ENCODE data around the gene PLEKHM3.

PLEKHM3 gene

DNA sequence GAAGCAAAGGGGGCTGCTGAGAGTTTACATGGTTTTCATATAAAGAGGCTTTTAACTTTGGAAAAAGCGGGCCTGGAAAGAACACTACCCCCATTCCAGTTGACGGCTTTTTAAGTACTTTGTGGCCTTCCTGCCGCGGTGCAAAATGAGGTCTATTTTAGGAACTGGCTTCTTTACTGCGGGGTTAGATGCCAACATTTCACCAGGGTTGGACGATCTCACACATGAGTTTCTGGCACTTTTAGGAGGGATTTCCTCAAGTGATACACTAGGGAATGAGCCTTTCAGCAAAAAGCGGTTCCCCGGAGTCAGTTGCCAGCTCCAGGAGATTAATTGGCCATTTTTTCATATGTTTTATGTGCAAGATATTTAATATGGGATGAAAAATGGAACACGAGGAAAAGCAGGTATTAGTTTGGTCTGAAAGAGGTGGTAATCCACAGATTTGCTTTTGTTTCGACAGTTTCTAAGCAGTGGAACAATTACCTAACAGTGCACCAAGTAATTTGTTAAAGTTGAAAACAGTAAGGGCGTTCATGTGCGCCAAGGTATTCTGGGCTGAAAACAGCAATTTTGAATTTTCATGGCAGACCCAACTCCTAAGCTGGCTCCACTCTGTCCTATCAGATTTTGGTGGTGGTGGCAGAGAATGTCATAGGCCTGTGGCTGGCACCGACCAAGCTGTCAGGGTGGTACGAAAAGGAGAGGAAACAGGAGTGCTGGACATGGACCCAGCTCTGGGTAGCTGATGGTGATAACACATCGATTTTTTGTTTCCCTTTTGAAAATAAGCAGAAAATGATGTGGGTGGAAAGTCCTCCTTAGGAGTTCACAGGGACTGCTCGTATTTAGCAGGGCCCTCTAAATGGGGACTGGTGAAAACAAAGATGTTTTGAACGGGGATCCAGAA is 200.0 kb downstream of the PLEKHM3 start:
- H3K27me3 ChIP-seq: no peaks in the 10 kb centered on the region
- no peak for TF ChIP-seq Cebpa-rat (IDR thresholded peaks at IDR 0.05)
- no peaks in the 10 kb centered on the region for H3K4me1 ChIP-seq
- H3K27ac ChIP-seq: no peak overlapping the region
- no peaks in the 10 kb centered on the region for H3K9me3 ChIP-seq
- H3K36me3 ChIP-seq: peaks cover 25% of the 10 kb centered on the region
- no peak overlapping the region for H3K4me2 ChIP-seq
- no peak overlapping the region for H3K4me3 ChIP-seq
- no peak overlapping the region for H3K9ac ChIP-seq
- no peaks in the 10 kb centered on the region for H4K20me1 ChIP-seq

DNA sequence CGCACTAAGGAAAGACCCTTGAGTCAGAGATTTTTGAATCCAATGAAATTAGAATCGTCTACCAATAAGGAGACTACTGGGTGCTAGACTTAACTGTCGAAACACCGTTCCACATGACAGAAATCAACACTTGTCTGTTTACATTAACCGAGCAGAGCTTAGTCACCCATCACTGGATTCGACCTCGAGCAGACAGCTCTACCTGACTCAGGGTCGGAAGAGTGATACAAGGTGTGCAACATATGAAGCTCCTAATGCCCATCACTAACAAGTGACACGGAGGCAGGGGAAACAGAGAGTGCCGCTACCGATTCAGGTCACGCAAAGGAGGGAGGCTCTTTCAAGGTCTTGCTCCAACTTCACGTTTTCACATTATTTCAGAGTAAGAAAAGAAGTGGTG is 201.5 kb downstream of the PLEKHM3 start:
- Histone ChIP-seq H3K4me1 (no peaks in the 10 kb centered on the region), H3K9me3 (no peaks in the 10 kb centered on the region), H3K4me3 (no peak overlapping the region), H3K9ac (no peak overlapping the region), H3K4me2 (no peak overlapping the region), H3K27me3 (no peaks in the 10 kb centered on the region), H3K36me3 (peaks cover 25% of the 10 kb centered on the region), H3K27ac (no peak overlapping the region), H4K20me1 (no peaks in the 10 kb centered on the region)
- no peak for TF ChIP-seq Cebpa-rat (IDR thresholded peaks at IDR 0.05)

DNA sequence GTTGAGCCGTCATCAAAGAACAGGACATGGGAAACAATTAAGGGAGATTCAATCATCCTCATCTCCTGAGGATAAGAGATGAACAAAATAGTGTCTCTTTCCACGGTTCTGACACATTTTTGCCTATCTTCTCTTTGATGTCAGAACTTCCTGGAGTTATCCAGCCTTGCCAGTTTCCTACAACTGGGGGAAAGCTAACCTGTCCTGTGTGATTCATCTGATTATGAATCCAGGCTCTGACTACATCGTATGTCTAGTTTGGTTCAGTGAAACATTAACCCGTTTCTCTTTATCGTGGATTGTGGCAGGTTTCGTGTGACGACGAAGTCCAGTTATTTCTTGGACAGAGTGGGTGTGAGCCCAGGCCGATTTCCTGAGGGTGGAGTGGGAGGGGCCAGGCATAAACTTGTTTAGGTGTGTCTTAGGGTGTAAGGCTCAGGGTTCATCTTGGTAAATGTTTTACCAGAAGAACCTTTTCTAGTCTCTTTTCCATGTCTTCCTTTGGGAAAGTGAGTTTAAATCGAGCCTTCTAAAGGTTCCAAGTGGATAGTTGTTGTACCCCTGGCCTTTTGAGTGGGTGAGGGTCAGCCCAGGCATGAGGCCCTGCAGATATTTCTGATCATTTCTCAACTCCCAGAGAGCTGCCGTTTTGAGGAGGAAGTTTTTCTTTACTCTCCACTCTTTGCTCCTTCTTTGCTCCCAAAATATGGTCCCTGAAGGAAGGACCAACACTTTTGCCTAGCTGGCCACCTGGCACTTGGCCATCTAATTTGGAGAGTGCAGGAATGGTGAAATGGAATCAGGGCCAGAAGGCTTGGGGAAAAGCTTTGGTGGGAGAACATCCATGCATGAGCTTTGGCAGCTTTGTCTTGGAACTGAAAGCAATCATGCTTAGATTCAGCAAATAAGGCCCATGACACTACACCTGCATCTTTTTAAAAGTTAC is 205.2 kb downstream of the PLEKHM3 start:
- Histone ChIP-seq H3K27me3 (no peaks in the 10 kb centered on the region), H3K4me3 (no peak overlapping the region), H3K9me3 (no peaks in the 10 kb centered on the region), H3K36me3 (no peaks in the 10 kb centered on the region; the same call in 1 of the 2 replicates), H3K4me1 (no peaks in the 10 kb centered on the region), H3K9ac (no peak overlapping the region), H4K20me1 (no peaks in the 10 kb centered on the region), H3K4me2 (no peak overlapping the region), H3K27ac (no peak overlapping the region)
- no peak for TF ChIP-seq Cebpa-rat (IDR thresholded peaks at IDR 0.05)

DNA sequence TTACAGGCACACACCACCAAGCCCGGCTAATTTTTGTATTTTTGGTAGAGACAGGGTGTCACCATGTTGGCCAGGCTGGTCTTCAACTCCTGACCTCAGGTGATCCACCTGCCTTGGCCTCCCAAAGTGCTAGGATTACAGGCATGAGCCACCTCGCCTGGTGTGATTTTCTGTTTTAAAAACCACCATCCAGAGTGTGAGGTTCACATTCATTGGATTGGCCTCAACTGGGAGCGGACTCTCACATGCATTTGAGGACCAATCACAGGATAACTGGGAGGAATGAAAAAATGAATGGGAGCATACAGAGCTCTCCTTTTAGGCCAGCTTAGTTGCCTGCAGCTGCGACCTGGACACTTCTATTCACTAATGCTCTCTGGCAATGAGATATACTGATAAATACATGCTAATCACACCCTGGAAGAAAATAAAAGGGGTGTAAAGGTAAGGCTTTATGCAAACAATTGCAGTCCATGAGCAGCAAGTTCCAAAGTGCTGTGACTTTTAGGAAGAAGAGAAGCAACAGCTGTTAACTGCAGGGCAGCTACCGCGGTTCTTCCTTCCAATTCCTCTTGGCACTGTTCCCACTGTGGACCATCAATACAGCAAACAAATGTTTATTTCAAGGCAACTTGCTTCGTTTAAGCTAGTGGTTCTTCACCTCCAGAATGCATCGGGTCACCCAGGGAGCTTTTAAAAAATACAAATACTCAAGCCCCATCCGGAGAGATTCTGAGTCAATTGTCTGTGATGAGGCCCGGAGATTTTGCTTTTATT is 206.1 kb downstream of the PLEKHM3 start:
- Histone ChIP-seq H4K20me1 (no peaks in the 10 kb centered on the region), H3K9me3 (no peaks in the 10 kb centered on the region), H3K4me1 (no peaks in the 10 kb centered on the region), H3K4me3 (no peak overlapping the region), H3K9ac (no peak overlapping the region), H3K27ac (no peak overlapping the region), H3K4me2 (no peak overlapping the region), H3K36me3 (no peaks in the 10 kb centered on the region; the same call in 1 of the 2 replicates), H3K27me3 (no peaks in the 10 kb centered on the region)
- no peak for TF ChIP-seq Cebpa-rat (IDR thresholded peaks at IDR 0.05)

DNA sequence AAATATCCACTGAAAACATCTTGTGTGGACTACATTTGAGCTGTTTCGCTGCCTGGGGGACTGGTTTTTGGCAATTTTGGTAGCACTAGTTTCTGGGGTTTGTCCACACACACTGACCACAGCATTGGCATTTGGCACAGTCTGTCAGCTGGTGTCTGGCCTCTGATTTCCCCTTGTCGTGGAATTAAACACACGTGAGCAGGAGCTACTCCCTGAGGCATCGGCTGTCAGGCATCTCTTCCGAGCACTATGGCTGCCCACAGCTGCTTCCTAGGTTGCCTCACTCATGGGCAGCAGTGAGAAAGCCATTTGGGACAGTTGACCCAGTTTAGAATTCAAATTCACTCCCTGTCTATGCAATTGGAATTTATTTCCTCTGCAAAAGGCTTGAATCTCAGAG is 208.8 kb downstream of the PLEKHM3 start:
- TF ChIP-seq Cebpa-rat (IDR thresholded peaks at IDR 0.05): no peak
- Histone ChIP-seq H3K27me3 (no peaks in the 10 kb centered on the region), H3K4me3 (no peak overlapping the region), H3K36me3 (no peaks in the 10 kb centered on the region), H3K4me1 (no peaks in the 10 kb centered on the region), H4K20me1 (no peaks in the 10 kb centered on the region), H3K9ac (no peak overlapping the region), H3K4me2 (no peak overlapping the region), H3K9me3 (no peaks in the 10 kb centered on the region), H3K27ac (no peak overlapping the region)

DNA sequence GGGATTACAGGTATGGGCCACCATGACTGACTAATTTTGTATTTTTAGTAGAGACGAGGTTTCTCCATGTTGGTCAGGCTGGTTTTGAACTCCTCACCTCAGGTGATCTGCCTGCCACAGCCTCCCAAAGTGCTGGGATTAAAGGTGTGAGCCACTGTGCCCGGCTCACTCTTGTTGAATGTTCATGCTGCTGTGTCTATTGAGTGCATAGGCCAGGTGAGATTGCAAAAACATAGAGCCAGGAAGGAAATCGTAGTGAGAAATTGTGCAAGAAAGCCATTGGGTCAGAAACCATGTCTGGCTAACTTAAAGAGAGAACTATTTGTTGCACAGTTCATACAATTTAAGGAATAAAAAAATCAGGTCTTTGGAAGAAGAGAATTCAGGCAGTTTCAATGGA is 210.1 kb downstream of the PLEKHM3 start:
- H3K27me3 ChIP-seq: no peaks in the 10 kb centered on the region

DNA sequence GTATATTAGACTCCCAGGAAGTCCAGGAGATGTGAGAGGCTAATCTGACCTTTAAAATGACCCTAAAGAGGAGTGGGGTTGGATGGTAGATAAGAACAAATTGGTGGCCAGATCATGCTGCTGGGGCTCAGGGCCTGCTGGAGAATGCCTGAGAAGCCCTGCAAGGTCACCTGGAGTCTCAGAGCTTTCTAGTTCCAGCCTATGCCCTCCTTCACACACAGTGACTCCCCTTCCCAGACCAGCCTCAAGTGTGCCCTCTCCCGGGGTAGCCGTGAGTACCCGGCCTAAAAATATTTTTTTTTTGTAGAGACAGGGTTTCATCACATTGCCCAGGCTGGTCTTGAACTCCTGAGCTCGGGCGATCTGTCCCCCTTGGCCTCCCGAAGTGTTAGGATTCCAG is 211.4 kb downstream of the PLEKHM3 start:
- Histone ChIP-seq H3K4me1 (peaks cover 6% of the 10 kb centered on the region; the same call in 1 of the 2 replicates), H3K9me3 (no peaks in the 10 kb centered on the region), H3K9ac (no peak overlapping the region), H3K27ac (no peak overlapping the region), H4K20me1 (no peaks in the 10 kb centered on the region), H3K27me3 (no peaks in the 10 kb centered on the region), H3K36me3 (no peaks in the 10 kb centered on the region), H3K4me2 (no peak overlapping the region), H3K4me3 (no peak overlapping the region)
- TF ChIP-seq Cebpa-rat (IDR thresholded peaks at IDR 0.05): no peak

More for the DNA sequence above, 210.1 kb downstream of the PLEKHM3 start:
- no peak overlapping the region for H3K4me3 ChIP-seq
- no peaks in the 10 kb centered on the region for H4K20me1 ChIP-seq
- no peak overlapping the region for H3K9ac ChIP-seq
- H3K4me1 ChIP-seq: peaks cover 6% of the 10 kb centered on the region; the same call in 1 of the 2 replicates
- no peak overlapping the region for H3K4me2 ChIP-seq
- H3K27ac ChIP-seq: no peak overlapping the region
- H3K9me3 ChIP-seq: no peaks in the 10 kb centered on the region
- H3K36me3 ChIP-seq: no peaks in the 10 kb centered on the region
- TF ChIP-seq Cebpa-rat (IDR thresholded peaks at IDR 0.05): no peak

DNA sequence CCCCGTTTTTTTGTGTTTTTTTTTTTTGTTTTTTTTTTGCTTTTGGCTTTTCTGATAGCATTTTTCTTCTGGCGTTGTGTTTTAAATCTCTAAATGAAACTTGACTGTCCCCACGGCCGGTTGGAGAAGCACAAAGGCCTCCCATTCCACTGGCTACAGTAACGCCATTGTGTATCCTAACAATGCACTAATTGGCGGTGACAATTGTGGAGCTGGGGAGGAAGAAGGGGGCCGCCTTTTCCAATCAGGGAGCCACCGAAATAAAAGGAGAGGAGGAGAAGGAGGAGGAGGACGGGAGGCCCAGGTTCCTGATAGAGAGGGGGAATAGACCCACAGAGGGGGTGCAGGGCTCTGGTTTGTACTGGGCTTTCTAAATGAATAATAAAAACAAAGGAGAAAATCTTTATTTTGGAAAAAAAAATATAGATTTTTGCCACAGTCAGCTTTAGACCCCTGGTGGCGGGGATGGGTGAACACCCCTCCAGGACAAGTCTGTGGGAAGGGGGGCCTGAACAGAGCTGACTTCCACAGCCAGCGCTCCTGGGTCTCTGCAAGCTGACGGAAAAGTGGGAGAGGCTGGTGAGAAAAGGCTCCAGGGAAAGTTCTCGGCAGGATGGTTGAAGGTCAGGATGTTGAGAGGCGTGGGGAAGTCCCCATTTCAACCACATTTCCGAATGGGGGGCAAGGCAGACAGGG is 212.0 kb downstream of the PLEKHM3 start:
- no peak overlapping the region for H3K4me3 ChIP-seq
- H4K20me1 ChIP-seq: no peaks in the 10 kb centered on the region
- no peak overlapping the region for H3K27ac ChIP-seq
- no peaks in the 10 kb centered on the region for H3K9me3 ChIP-seq
- H3K4me1 ChIP-seq: peaks cover 6% of the 10 kb centered on the region; the same call in 1 of the 2 replicates
- no peaks in the 10 kb centered on the region for H3K36me3 ChIP-seq
- no peaks in the 10 kb centered on the region for H3K27me3 ChIP-seq
- no peak overlapping the region for H3K4me2 ChIP-seq
- TF ChIP-seq Cebpa-rat (IDR thresholded peaks at IDR 0.05): no peak
- no peak overlapping the region for H3K9ac ChIP-seq

DNA sequence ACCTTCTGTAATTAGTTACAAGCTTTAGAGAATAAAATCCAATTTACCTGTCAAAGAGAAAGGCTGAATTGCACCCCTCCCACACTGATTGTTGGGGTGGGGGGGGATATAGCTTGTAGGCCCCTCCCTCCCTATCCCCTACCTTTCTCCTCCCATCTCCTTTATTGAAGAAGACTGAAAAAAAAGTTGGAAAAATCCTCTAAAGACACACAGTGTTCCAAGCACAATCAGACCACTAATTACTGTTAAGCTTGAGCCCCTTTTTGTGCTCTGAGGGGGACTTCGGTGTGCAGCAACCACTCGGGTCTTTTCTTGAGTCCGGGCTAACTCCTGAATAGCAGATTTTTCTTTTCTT is 212.6 kb downstream of the PLEKHM3 start:
- Histone ChIP-seq H3K27ac (no peak overlapping the region), H3K4me2 (no peak overlapping the region), H3K9ac (no peak overlapping the region), H3K36me3 (no peaks in the 10 kb centered on the region), H3K27me3 (no peaks in the 10 kb centered on the region), H4K20me1 (no peaks in the 10 kb centered on the region), H3K4me1 (peaks cover 6% of the 10 kb centered on the region; the same call in 1 of the 2 replicates), H3K9me3 (no peaks in the 10 kb centered on the region), H3K4me3 (no peak overlapping the region)
- TF ChIP-seq Cebpa-rat (IDR thresholded peaks at IDR 0.05): no peak

Data from BLaER1 (cell line).